ENCODE measurements around the gene NEK4. TPM values are rescaled to one million over a fixed set of nuclear protein-coding genes. Genes with fewer than 3 reads are reported as not detected.

Gene NEK4
- total and polyA plus RNA-seq, 10 of the 15 experiments (the other 5 are each of a cell fraction or from before 2014, with no cell fraction given), result 7.0 to 29.1 (median 16.4) TPM

- TF ChIP-seq CEBPZ (IDR thresholded peaks at IDR 0.05; ENCODE audit: low read depth, low read length) (no peak), TCF7 (IDR thresholded peaks at IDR 0.05; ENCODE audit: borderline replicate concordance) (no peak), NBN (IDR thresholded peaks at IDR 0.05) (0 out of 2 replicates have a peak, but pooled peaks have one; percentile 36), SRF (IDR thresholded peaks at IDR 0.05; ENCODE audit: low read depth in 2 of 2, low read length in 2 of 2) (no peak), EED (IDR thresholded peaks at IDR 0.05; ENCODE audit: low read depth) (peak; percentile 61; the same call in 1 of the 2 replicates), ZNF207 (IDR thresholded peaks at IDR 0.05; ENCODE audit: borderline replicate concordance) (no peak), CBFB (IDR thresholded peaks at IDR 0.05; ENCODE audit: low read depth) (0 out of 2 replicates have a peak, but pooled peaks have one; percentile 43), ZNF217 (IDR thresholded peaks at IDR 0.05) (peak; percentile 40; the same call in 1 of the 2 replicates), NFYA (IDR thresholded peaks at IDR 0.05; ENCODE audit: borderline replicate concordance, low read depth, low read length) (no peak), MLLT1 (IDR thresholded peaks at IDR 0.05) (0 out of 2 replicates have a peak, but pooled peaks have one; percentile 30), E2F8 (IDR thresholded peaks at IDR 0.05; ENCODE audit: low read depth, partially characterized antibody) (no peak), CREM (IDR thresholded peaks at IDR 0.05; ENCODE audit: low read depth) (peak; percentile 35; the same call in 1 of the 2 replicates), PKNOX1 (IDR thresholded peaks at IDR 0.05) (peak; percentile 86), ZNF24 (IDR thresholded peaks at IDR 0.05) (no peak), BMI1 (IDR thresholded peaks at IDR 0.05; ENCODE audit: borderline replicate concordance) (no peak), GATAD2B (conservative IDR thresholded peaks at IDR 0.05; ENCODE audit: low read depth) (no peak), RELB (IDR thresholded peaks at IDR 0.05; ENCODE audit: low read depth) (peak; percentile 65; the same call in 1 of the 2 replicates), PAX5 (IDR thresholded peaks at IDR 0.05; ENCODE audit: borderline replicate concordance, low read depth, low read length) (no peak), KDM1A (IDR thresholded peaks at IDR 0.05; ENCODE audit: borderline replicate concordance) (no peak), RAD21 (IDR thresholded peaks at IDR 0.05; ENCODE audit: insufficient read depth, low read depth, low read length) (no peak), BHLHE40 (IDR thresholded peaks at IDR 0.05; ENCODE audit: borderline replicate concordance in 1 of 2, low read depth in 2 of 2, low read length in 1 of 2) (peak in 1 of 2 experiments; percentile 18; a peak in 1 of 4 replicates)
Observed at GRCh38 chr3:52710512-52710911, 60.2 kb downstream of the NEK4 start (continued).

Data from GM12878 (cell line).